ENCODE data around the gene PAN3.
"Not testable (repeated sequence)": the region's sequence is repeated elsewhere in the genome, so short reads cannot be mapped to it uniquely, and the experiment has no call there.

PAN3 gene

DNA sequence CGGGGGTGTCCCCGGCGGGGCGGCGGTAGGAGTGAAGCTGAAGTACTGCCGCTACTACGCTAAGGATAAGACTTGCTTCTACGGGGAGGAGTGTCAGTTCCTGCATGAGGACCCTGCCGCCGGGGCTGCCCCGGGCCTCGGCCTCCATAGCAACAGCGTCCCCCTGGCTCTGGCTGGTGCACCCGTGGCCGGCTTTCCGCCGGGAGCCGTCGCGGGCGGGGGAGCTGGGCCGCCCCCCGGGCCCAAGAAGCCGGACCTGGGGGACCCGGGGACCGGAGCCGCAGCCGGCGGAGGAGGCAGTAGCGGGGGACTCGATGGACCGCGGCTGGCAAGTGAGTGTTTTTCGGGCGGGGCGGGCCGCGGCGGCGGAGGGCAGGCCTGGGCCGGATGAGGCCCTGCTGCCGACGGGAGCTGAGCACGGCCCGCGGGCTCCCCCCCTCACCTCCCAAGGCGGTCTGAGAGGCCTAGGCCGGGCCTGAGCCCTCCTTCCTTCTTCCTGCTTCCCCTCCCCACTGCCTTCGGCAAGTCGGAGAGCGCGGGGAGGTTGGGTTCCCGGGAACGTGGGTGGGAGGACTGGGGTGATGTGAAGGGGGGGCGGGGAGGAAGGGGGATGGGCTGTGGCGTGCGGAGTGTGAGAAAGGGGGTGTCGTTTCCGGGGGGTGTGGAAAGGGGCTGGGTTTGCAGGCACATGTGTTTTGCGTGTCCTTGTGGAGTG lies 568 bp downstream of the PAN3 start:
- DNase-seq (ENCODE audit: low read depth): peak; percentile 60

DNA sequence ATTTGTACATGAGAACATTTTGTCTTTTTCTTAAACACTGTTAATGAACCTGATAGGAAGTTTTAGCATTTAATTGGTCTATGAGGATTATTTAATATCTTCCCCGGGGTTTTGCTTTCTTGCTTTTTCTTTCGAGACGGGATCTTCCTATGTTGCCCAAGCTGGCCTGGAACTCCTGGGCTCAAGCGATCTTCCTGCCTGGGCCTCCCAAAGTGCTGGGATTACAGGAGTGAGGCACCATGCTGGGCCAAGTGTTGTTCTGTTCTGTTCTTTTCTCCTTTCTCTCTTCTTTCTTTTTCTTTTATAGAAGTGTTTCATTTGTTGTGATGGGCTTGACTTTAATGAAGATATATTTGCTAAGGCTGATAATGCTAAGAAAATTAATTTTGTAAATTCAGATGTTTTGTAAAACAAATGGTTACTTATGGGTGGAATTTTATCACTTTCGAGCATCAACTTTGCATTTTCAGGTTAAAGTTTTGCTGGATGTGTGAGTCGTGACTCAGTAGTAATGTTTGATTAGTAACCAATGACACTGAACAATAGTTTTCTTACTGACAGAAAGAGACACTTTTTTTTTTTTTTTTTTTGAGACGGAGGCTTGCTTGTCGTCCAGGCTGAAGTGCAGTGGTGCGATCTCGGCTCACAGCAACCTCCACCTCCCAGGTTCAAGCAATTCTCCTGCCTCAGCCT lies 2.2 kb downstream of the PAN3 start:
- no peak for DNase-seq (ENCODE audit: low read depth)

DNA sequence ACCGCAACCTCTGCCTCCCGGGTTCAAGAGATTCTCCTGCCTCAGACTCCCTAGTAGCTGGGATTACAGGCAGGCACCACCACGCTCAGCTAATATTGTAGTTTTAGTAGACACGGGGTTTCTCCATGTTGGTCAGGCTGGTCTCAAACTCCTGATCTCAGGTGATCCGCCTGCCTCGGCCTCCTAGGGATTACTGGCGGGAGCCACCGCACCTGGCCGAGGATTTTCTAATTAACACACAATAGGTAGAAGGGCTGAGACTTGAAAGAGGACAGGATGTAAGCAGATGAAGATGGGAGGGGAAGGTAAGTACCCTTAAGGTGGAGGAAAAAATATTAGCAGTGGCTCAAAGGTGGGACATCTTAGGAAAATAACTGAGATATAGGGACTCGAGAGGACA lies 3.2 kb downstream of the PAN3 start:
- DNase-seq (ENCODE audit: low read depth): not testable (repeated sequence)

DNA sequence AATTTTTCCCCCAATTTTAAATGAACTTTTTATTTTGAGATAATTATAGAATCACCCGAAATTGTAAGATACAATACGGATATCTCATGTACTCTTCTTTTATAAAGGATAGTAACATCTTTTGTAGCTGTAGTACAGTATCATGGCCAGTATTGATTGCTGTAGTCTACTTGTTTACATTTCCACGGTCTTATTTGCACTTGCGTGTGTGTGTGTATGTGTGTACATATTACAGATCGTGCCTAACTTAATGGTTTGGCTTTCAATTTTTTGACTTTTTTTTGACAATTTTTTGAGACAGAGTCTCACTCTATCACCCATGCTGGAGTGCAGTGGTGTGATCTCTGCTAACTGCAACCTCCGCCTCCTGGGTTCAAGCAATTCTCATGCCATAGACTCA lies 6.7 kb downstream of the PAN3 start:
- no peak for DNase-seq (ENCODE audit: low read depth)

DNA sequence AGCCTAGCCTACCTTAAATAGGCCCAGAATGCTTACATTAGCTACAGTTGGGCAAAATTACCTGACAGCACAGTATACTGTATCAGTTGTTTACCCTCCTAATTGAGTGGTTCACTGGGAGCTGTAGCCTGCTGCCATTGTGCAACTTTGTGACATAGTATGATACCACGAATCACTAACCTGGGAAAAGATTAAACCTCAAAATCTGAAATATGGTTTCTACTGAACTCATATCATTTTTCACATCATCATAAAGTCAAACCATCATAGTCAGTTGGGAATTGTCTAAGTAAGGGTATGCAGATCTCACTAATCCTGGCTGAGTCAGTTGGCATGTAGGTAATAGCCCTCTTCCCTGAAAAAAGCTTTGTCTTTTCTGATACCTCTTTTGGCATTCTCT lies 9.2 kb downstream of the PAN3 start:
- DNase-seq (ENCODE audit: low read depth): no peak

DNA sequence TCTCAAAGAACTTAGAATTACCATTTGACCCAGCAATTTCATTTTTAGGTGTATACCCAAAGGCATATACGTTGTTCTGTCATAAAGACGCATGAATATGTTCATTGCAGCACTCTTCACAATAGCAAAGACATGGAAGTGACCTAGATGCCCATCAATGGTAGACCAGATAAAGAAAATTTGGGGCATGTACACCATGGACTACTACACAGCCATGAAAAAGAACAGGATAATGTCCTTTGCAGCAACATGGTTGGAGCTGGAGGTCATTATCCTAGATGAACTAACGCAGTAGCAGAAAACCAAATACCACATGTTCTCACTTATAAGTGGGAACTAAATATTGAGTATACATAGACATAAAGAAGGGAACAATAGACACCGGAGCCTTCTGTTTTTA lies 20.7 kb downstream of the PAN3 start:
- no peak for DNase-seq (ENCODE audit: low read depth)

DNA sequence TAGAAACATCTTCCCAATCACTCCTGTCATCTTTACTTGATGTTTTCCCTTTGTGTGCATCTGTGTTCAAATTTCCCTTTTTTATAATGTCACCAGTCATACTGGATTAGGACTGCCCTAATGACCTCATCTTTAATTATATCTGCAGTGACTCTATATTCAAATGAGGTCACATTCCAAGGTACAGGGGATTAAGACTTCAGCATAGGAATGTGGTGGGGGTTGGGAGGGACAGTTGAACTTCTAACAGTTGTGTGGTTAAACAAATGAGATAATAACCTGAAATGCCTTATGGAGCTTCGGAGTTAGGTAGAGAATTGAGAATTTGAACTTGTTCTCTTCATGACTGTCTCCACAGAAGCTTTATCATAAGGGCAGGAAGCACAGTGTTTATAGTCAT lies 23.0 kb downstream of the PAN3 start:
- no peak for DNase-seq (ENCODE audit: low read depth)

DNA sequence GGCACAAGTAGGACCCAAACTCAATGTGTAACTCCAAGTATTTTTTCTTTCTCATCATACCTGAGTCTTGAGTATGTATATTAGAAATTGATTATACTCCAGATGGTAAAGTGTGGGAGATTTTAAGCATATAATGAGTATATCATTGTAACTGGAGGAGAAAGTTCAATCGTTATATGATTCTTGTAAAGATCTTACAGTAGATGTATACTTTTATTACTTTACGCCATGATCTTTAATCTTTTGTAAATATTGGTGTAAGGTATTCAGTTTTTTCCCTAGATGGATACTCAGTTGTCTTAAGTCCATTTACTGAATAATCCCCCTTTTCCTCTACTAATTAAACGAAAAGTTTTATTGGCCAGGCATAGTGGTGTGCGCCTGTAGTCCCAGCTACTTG lies 25.2 kb downstream of the PAN3 start:
- DNase-seq (ENCODE audit: low read depth): no peak

DNA sequence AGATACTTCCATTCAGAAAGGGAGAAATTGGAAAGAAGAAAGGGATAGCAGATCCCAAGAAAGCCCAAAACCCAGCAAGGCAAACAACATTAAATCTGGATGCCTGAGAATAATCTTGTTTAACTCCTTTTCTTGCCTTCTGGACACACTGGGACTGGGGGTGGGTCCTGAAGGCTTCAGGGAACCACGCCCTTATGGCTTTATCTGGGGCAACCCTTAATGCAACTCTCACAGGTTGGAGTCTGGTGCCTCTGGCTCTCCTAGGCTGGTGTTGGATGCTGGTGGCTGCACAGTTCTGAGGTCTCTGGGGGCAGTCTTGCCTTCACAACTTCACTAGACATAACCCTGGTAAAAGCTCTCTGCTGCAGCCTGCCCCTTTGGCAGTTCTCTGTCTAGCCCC lies 27.9 kb downstream of the PAN3 start:
- no peak for DNase-seq (ENCODE audit: low read depth)

DNA sequence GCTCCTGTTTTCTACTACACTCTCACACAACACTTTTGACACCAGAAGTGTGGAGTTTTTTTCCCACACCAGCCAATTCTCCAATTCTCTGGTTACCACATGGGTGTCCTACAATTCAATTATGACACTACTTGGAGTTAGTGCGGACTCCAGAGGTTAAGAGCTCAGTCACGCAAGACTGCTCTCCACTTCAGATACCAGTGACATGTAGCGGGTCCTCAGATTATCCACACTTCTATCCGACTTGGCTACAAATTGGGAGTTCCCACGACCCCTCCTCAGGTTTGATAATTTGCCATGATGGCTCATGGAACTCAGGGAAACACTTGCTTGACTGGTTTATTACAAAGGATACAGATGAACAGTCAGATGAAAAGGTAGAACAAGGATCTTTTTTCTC lies 32.9 kb downstream of the PAN3 start:
- no peak for DNase-seq (ENCODE audit: low read depth)

DNA sequence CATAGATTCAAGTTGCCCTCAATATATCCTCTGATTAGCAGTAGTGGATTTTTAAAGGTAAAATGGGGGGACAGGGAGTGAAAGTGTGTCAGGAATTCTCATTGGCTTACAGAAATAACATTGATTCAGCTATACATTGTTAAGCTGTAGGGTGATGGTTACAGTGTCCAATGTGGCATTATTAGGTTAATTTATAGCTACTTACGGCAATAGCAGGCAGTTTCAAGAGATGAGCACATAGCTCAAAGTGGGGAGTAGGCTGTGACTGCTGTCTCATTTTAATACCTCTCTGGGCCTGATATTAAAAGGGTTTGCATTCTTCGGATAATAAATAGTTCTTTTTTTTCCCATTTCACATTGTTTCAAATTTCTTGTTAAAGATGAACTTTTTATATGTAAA lies 34.6 kb downstream of the PAN3 start:
- DNase-seq (ENCODE audit: low read depth): no peak

DNA sequence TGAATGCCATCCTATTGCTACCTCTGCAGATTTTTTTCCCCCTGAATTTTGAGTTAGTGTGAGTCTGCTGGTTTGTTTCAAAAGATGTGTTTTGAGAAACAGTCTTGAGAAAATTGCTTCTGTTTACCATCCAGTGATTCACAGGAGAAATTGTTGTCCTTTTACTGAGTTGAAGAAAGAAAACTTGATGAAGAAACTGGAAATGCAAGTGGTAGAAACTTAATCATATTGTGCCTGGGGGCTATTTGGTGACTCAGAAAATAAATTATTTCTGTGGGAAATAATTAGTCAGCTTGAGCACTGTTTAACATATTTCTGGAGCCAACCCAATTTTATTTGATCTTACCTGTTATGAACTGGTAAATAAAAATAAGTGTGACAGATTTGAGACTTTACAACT lies 35.4 kb downstream of the PAN3 start:
- DNase-seq (ENCODE audit: low read depth): no peak

DNA sequence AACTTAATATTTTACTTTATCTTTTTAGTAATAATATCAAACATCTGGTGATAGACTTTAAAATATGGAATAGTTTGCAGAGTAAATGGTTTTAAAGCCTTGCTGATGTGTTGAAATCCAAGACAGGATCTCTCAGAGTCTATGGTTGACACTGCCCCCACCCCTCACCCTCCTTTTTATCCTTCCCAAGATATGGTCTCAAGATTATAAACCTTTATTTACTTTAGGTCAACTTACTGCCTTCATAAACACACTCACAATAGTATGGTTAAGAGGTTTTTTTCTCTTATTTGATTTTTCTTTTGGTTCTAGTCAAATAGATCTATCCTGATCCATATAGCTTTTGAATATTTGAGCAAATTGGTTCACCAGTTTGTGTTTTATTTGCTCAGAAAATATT lies 39.0 kb downstream of the PAN3 start:
- DNase-seq (ENCODE audit: low read depth): no peak

DNA sequence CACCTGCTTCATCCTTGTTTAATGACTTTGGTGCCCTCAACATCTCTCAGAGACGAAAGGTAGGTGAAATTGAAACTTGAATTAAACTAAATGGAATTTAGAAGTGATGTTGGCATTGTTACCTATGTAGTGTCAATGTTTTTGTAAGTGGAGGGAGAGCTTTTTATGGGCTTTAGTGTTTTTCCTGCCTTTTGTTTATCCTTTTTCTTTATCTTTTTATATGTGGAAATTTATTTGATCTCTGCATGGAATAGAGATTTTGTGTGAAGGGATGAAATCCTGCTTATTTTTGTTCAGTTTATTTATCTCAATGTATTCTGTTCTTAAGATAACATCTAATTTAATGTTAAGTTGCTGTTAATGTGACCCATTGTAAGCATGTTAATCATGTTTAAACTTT lies 39.5 kb downstream of the PAN3 start:
- DNase-seq (ENCODE audit: low read depth): no peak

DNA sequence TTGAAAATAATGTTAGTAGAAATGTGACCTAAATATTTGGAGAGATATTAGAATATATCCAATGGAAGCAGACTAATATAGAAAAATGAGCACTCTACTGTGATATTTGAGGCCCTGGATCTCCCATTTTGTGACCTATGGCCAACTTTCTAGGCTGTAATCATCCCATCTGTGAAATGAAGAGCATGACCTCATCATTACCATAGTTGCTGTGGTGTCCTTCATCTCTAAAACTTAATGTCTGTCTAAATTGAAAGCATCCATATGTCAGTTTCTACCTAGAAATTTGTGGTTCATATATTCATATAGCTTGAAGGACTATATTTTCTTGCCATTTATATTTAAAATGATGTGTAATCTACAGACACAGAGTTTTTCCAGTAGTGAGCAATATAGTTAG lies 41.6 kb downstream of the PAN3 start:
- no peak for DNase-seq (ENCODE audit: low read depth)

DNA sequence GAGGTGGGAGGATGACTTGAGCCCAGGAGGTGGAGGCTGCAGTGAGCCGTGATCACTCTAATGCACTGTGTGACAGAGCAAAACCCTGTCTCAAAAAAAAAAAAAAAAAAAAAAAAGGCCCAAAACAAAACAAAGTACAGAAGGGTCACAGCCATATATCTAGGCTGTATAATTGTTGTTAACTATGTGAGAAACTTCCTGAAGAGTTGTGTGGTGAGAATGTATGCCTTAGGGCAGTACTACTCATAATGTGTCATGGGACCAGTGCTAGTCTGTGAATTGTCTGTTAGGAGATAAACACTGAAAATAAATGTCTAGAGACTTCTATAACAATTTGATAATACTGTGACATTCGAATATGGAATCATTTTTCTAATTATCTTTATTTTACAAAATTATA lies 43.1 kb downstream of the PAN3 start:
- peak; percentile 54 for DNase-seq (ENCODE audit: low read depth)

DNA sequence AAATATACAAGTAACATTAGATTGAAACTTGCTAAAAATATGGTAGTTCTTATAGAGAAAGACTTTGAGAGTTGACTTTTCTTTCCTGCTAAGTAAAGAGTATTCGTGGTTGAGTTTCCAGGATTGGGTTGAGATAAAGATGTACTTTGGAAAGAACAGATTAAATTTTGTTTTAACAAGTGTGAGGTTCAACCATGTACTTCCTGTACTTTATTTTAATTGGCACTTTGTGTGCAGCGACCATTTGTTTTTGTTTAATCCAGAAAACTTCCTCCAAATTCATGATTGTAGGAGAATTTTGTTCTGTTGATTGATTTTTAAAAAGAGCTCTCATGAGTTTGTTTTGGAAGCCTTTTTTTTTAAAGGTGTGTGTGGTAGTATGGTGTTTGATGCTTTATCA lies 46.9 kb downstream of the PAN3 start:
- DNase-seq (ENCODE audit: low read depth): no peak

DNA sequence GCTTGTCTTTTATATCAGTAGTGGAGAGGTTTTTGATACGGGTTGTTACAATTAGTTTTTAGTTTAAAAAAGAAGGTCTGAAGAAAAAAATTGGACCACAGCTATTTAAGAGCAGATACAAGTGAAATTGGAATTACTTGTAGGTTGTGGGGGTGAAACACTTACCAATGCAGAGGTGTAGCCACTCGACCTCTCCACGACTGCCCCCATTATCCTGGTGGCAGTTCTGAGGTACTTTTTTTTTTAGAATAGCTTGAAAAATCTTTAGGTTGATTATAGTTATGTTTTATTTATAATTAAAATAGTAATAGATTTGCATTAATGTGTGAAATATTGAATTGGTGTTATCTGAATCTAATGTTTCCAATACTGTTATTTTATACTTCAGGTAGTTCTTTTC lies 60.7 kb downstream of the PAN3 start:
- DNase-seq (ENCODE audit: low read depth): no peak

DNA sequence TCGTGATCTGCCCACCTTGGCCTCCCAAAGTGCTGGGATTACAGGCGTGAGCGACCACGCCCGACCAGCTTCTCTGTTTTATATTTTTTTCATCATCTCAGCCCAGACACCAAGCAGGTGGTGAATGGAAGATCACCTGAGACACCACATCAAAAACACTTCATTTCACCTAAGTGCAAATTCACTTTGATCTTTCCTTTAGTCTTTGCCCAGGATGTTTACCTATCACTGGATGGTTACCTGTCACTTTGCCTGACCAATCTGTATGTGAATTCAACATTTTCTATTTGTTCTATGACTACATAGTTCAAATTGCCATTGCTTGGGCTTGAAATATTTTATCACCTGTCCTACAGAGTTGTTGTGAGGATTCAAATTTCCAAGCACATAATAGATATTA lies 65.7 kb downstream of the PAN3 start:
- DNase-seq (ENCODE audit: low read depth): no peak

DNA sequence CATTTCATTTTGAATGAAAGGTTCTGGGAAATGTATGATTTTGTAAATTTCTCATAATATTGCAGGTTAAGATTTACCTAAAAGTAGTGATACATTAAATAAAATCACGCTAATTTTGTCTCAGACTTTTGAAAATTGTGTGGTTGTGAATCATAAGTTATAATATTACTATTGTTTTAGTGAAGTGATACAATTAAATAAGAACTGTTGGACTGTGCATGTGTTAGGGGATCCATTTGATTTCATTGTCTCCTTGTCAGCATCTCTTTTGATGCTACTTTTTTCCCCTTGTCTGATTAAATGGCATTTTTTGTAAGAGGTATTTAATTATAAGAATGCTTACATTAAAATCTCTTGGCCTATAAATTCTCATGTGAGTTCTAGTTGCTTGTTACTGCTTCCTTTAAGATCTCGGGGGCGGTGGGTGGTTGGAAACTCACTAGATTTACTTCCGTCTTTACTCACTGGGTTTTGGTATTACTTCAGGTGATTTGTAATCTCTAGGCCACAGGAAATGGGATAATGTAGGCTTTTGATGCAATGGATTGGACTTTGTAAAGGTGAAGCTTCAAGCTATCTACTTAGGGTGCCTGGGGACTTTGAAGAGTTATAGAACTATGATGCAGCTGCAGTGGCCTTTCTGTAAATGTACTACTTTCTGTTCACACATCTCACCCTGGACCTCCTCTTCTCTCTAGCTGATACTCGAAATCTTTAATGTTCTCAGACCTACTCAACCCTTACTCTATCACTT lies 66.5 kb downstream of the PAN3 start:
- DNase-seq (ENCODE audit: low read depth): no peak

DNA sequence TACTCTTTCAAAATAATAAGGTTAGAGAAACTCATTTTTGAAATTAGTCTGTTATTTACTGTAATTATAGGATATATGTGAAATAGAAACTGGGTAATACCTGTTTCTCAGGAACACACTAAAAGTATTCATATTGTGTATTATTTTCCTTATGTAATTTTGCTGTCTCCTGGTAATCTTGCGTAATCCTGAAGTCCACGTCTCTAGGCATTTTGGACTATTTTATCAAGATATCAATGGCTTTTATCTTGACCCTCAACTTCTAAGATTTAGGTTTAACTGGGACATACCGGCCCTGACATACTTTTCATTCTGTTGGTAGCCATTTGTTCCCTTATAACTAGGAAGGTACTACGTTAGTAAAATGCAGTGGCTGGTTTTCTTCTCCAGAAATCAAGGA lies 80.3 kb downstream of the PAN3 start:
- DNase-seq (ENCODE audit: low read depth): no peak

DNA sequence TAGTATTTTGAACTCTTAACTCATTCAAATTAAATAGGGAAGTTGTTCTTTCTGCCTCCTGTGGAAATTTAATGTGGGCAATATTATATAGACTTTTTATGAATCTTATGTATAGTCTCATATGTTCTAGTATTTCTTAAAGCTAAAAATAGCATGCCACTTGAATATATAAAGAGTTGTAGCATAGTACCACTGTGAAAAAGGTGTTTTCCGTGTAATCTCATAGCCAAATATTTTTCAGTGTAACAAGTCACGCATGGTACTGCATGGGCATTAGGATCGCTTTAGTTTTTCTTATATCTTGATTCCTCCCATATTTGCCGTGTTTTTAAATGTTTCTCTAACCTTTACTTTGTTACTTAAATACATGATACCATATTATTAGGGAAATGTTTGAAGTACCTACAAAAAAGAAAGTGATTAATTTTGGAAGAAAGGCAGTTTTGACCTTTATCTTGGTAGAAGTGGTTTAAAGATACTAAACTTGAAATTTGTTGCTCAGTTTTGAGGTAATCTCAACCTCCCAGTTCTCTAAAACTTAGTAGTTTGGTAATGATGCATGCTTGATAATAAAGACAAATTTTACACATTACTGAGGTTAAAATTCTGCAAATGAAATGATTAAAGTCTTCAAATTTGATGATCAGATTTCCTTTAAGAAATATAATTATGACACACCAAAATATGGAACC lies 81.2 kb downstream of the PAN3 start:
- DNase-seq (ENCODE audit: low read depth): no peak

DNA sequence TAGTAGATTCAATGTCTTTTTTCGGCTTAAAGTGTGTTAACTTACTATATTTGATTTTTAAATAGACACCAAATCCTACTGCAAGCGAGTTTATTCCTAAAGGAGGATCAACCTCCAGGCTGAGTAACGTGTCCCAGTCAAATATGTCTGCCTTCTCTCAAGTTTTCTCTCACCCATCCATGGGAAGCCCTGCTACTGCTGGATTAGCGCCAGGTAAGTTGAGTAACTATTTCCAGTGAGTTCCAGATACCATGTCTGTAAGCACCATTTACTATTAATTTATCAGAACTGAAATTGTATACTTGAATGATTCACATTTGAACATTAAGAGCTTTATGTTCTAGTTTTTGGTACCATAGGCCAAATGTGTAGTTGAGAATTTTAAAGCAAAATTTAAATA lies 81.8 kb downstream of the PAN3 start:
- no peak for DNase-seq (ENCODE audit: low read depth)

All from GM04504 (cell line).